Caki2 (cell line): ENCODE measurements around the gene NVL. TPM values are rescaled to one million over a fixed set of nuclear protein-coding genes. Genes with fewer than 3 reads are reported as not detected.

Experiments used
- DNase-seq: peaks from one replicate; pipeline ENCODE4 v3.0.0-alpha.2; 2015; ENCODE audit warnings: low read depth
- in situ Hi-C: cut with HindIII; loops from 2 replicates; pipeline ENCODE4 v1.10.0; 2016; ENCODE audit warnings: low sequenced_read_pairs, low pct_unique_long_range_greater_than_20kb, mixed read lengths
- total RNA-seq: library from RNA; depleted of rRNA; stranded (reverse); fragments of >200 nt; shearing (Covaris generic); gene quantifications from 2 replicates; pipeline ENCODE4 v1.2.3, GENCODE V29; 2014; ENCODE audit warnings: low replicate concordance; rRNA removed

The NVL gene
- total RNA-seq, 1 experiment from 2014 or later = 16.7 TPM

- no peak for DNase-seq
- in situ Hi-C loops = no loop called here
These were observed 141.7 kb downstream of the NVL start for GRCh38 chr1:224188286-224188685.

GRCh38 chr1:224185208-224185607 lies 144.8 kb downstream of the NVL start:
- in situ Hi-C loops = no loop called here
- no peak for DNase-seq

- DNase-seq = peak; percentile 78
- in situ Hi-C loops = no loop called here
These were observed 146.2 kb downstream of the NVL start for GRCh38 chr1:224183591-224184312.

DNA sequence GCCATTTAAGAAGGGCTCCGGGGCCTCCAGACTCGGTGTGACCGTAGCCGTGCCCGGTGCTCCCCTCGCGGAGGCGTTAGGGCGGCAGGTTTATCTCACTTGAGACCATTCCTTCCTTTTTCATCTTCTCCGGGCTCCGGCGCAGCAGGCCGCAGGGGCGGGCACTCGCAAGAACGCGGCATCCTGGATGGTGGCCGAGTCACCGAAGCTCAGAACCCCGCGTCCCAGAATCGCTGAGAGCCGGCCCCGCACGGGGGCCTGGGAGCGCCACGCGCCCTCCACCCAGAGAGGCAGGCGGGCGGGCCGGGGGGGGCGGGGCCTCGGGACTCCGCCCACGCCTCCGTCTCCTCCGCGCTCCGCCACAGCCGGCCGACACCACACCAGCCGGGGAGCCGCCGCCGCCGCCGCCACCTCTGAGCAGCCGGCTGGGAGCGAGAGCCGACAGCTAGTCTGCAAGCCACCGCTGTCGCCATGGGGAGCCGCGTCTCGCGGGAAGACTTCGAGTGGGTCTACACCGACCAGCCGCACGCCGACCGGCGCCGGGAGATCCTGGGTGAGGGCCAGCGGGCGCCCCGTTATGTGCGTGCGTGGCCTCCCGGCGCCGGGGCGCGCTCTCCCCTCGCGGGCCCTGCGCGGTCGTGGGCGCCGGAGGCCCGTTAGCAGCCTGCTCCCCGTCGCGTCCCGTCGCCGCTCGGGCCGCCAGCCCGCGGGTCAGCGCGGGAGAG lies 146.9 kb downstream of the NVL start, which contains the start of gene DEGS1:
Gene DEGS1, plus strand, starts transcription at position 375 of the 725 bp plus-strand sequence. Its CDS starts 97 bp downstream, at position 472.
- DNase-seq = peak; percentile 92
- in situ Hi-C loops = no loop called here

DNA sequence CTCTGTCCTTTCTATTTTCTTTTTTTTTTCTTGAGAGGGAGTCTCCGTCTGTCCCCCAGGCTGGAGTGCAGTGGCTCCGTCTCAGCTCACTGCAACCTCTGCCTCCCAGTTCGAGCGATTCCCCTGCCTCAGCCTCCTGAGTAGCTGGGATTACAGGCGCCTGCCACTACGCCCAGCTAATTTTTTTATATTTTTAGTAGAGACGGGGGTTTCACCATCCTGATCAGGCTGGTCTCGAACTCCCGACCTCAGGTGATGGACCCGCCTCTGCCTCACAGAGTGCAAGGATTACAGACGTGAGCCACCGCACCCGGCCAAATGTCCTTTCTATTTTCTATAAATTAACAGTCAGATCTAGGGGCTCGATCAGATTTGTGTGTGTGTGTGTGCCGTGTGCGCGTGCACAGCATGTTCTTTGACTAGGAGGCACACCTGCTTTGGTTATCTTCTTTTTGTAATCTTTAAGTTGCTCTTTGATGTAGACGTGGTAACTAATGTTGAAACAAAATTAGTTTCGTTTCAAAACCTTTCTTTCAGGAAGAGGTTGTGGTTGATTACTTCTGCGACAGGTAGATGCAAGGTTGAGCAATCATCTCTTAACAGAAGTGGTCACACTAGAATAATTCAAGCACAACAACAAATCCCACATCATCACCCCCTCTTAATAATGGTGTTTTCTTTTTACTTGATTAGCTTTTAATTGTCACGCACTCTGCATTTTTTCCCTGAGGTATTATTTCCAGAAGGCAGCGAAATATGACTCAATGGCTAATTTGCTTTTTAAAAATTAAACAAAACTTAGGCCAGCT lies 147.7 kb downstream of the NVL start:
- no peak for DNase-seq
- in situ Hi-C loops = no loop called here

- in situ Hi-C loops = no loop called here
- DNase-seq = no peak
These were observed 148.5 kb downstream of the NVL start for GRCh38 chr1:224181453-224181810.

DNA sequence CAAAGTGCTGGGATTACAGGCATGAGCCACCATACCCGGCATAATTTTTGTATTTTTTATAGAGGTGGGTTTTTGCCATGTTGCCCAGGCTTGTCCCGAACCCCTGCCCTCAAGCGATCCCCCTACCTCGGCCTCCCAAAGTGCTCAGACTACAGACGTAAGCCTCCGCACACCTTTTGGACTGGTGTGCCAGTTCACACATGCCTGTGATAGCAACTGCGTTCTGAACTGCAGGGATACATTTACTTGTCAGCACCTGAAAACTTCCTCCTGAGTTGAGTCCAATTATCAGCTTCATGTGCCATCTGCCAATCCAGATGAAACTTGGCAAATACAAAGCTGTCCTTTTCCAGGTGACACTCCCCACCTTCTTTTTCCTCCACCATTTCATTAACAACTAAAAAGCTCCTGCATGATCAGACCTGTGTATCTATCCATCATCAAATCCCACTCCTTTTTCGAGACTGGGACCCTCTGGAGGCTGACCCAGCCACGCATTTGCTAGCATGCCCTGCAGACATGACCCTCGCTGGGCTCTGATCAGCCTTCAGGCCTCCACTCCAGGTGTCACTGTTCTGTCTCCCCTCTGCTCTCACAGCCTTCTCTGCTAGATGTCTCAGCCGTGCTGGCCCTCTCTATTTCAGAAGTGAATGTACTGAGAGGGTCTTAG lies 149.1 kb downstream of the NVL start:
- in situ Hi-C loops = no loop called here
- no peak for DNase-seq

DNA sequence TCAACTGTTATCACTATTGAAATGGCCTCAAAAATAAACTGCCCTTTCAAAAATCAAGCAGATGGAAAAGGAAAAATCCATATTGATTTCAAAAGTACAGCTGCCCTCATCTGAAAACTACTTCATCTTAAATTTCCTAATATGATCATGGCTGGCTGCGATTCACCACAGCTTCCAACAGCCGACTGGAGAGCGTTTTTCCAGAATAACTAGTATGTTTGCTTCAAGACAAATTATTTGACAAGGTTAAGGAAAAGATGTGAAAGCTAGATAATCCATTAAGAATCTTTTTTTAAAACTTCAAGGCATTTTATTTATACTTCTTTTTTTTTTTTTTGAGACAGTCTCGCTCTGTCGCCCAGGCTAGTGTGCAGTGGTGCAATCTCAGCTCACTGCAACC lies 151.1 kb downstream of the NVL start:
- no peak for DNase-seq
- in situ Hi-C loops = no loop called here

GRCh38 chr1:224177356-224177999 lies 152.5 kb downstream of the NVL start:
- in situ Hi-C loops = no loop called here
- no peak for DNase-seq

Other genes with a start within 250 kb of the NVL start
- 19.7 and 23.6 TPM in 2 replicates for gene FBXO28, start 216.1 kb downstream of the NVL start, total RNA-seq
- gene DEGS1, start 146.9 kb downstream of the NVL start, total RNA-seq = 107 and 120 TPM in 2 replicates
- 60.4 and 117 TPM in 2 replicates for gene CNIH4, start 26.7 kb upstream of the NVL start, total RNA-seq
- 19.8 and 29.9 TPM in 2 replicates for gene WDR26, start 104.6 kb upstream of the NVL start, total RNA-seq